ENCODE data around the gene SEPTIN12. TPM values are rescaled to one million over a fixed set of nuclear protein-coding genes. Genes with fewer than 3 reads are reported as not detected.

The SEPTIN12 gene
- total RNA-seq, 1 experiment from 2014 or later: not detected

DNA sequence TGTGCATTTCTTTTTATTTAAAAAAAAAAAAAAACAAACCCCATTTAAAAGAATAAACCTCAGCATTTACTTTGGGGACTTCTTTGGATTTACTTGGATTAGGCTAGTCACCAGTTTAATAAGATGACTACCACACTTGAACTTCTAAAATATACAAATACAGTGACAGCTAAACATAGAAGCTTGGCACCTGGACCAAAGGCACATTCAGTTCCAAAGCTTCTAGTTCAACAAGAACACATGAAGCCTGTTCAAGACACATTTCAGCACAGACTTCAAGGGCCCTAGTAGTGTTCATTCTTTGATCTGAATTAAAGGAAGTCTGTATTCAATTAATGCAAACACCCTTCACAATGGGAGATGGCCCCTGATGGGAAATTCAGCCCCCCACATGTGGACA, 25.9 kb upstream of the SEPTIN12 start:
- ChIA-PET POLR2A (ENCODE audit: low non-redundant PET) (no interaction called here), CTCF (no interaction called here)
- BruUV-seq (replicated peaks): no TSS peak
- no peak for DNase-seq (ENCODE audit: low spot score)
- intact Hi-C loops (cut with micrococcal nuclease; ENCODE audit: unreplicated experiment): no loop called here
- Histone ChIP-seq H3K27me3 (replicated peaks; ENCODE audit: insufficient read depth, low read depth, low read length, poor library complexity) (no peaks in the 10 kb centered on the region), H3K36me3 (ENCODE audit: insufficient read depth, low read length, poor library complexity, severe bottlenecking) (peaks cover 50% of the 10 kb centered on the region), H3K27ac (ENCODE audit: low read depth, low read length, poor library complexity, severe bottlenecking) (no peak overlapping the region), H3K9me3 (ENCODE audit: low read depth, low read length, poor library complexity, severe bottlenecking) (no peaks in the 10 kb centered on the region), H3K4me3 (ENCODE audit: low read depth, low read length, poor library complexity, severe bottlenecking) (no peak overlapping the region), H3K4me1 (ENCODE audit: insufficient read depth, low read length, poor library complexity, severe bottlenecking) (no peaks in the 10 kb centered on the region)
- TF ChIP-seq, protein P1, sequence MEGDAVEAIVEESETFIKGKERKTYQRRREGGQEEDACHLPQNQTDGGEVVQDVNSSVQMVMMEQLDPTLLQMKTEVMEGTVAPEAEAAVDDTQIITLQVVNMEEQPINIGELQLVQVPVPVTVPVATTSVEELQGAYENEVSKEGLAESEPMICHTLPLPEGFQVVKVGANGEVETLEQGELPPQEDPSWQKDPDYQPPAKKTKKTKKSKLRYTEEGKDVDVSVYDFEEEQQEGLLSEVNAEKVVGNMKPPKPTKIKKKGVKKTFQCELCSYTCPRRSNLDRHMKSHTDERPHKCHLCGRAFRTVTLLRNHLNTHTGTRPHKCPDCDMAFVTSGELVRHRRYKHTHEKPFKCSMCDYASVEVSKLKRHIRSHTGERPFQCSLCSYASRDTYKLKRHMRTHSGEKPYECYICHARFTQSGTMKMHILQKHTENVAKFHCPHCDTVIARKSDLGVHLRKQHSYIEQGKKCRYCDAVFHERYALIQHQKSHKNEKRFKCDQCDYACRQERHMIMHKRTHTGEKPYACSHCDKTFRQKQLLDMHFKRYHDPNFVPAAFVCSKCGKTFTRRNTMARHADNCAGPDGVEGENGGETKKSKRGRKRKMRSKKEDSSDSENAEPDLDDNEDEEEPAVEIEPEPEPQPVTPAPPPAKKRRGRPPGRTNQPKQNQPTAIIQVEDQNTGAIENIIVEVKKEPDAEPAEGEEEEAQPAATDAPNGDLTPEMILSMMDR (conservative IDR thresholded peaks at IDR 0.05; ENCODE audit: low read depth, low read length): no peak
- TF ChIP-seq EZH2 (IDR thresholded peaks at IDR 0.05; ENCODE audit: borderline replicate concordance, low read depth, low read length, poor library complexity, severe bottlenecking): no peak

DNA sequence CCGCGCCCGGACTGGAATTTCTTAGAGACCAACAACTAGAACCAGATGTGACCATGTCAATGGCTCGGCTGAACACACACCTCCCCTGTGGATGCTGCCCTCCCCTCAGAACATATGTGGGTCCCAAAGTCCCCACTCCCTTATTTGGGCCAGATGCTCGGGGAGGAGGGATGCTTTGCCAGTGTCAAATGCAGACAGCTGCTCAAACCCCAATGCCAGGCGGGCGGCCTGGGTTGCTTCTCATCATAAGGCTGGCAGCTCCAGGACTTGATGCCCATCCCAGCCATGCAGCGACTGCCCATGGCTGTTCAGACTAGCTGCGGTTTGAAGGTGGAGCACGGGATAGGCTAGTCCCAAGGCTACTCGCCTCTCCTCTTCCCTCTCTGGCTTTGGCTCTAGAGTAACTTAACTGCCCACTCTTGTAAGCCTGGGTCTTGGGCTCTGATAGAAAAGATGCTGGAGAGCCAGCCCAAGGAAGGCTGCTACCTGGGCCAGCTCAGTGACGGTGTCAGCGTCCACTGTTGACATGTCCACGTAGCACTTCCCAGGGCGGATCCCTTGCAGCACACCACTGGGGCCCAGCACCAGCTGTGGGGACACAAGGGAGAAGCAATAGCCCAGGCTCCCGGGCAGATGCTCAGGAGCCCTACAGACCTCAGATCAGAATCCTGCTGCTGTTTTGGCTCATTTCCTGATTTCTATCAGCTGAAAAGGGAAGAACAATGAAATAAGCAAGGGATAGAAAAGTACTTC, 25.3 kb upstream of the SEPTIN12 start:
- H3K27ac ChIP-seq (ENCODE audit: low read depth, low read length, poor library complexity, severe bottlenecking): no peak overlapping the region

DNA sequence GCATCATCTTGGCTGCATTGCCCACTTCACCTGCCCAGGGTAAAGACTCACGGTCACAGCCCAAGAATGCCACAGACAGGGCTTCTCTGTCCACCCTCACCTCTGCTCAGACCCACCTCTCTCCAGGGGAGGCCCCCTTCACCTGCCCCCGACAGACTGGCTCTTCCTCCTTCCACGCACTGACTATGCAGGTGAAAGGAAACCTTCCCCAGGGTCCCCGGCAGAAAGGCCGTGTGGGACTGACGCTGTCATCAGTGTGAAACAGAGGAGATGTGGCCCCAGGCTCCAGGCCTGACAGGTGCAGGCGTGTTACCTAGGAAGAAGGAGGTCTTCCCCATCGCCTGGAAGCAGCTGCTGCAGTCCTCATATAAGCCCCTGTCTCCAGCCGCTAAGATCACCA, 23.6 kb upstream of the SEPTIN12 start:
- DNase-seq (ENCODE audit: low spot score): no peak
- TF ChIP-seq, protein P1 (conservative IDR thresholded peaks at IDR 0.05; ENCODE audit: low read depth, low read length): no peak
- no peak for TF ChIP-seq EZH2 (IDR thresholded peaks at IDR 0.05; ENCODE audit: borderline replicate concordance, low read depth, low read length, poor library complexity, severe bottlenecking)
- H3K27ac ChIP-seq (ENCODE audit: low read depth, low read length, poor library complexity, severe bottlenecking): no peak overlapping the region
- H3K4me3 ChIP-seq (ENCODE audit: low read depth, low read length, poor library complexity, severe bottlenecking): no peak overlapping the region
- no peaks in the 10 kb centered on the region for H3K9me3 ChIP-seq (ENCODE audit: low read depth, low read length, poor library complexity, severe bottlenecking)
- H3K4me1 ChIP-seq (ENCODE audit: insufficient read depth, low read length, poor library complexity, severe bottlenecking): no peaks in the 10 kb centered on the region
- intact Hi-C loops (cut with micrococcal nuclease; ENCODE audit: unreplicated experiment): no loop called here
- BruUV-seq (replicated peaks): TSS peak; percentile 11
- CTCF ChIA-PET: no interaction called here
- H3K27me3 ChIP-seq (replicated peaks; ENCODE audit: insufficient read depth, low read depth, low read length, poor library complexity): no peaks in the 10 kb centered on the region
- peaks cover 59% of the 10 kb centered on the region for H3K36me3 ChIP-seq (ENCODE audit: insufficient read depth, low read length, poor library complexity, severe bottlenecking)
- POLR2A ChIA-PET (ENCODE audit: low non-redundant PET): interaction anchor here (0.6 kb wide), 1 partner anchor 55 kb away, joined by 4 read pairs; no protein-coding TSS in a partner anchor

More for the DNA sequence above, 25.3 kb upstream of the SEPTIN12 start:
- intact Hi-C loops (cut with micrococcal nuclease; ENCODE audit: unreplicated experiment): no loop called here
- TF ChIP-seq, protein P1 (conservative IDR thresholded peaks at IDR 0.05; ENCODE audit: low read depth, low read length): no peak
- TF ChIP-seq EZH2 (IDR thresholded peaks at IDR 0.05; ENCODE audit: borderline replicate concordance, low read depth, low read length, poor library complexity, severe bottlenecking): no peak
- Histone ChIP-seq H3K27me3 (replicated peaks; ENCODE audit: insufficient read depth, low read depth, low read length, poor library complexity) (no peaks in the 10 kb centered on the region), H3K4me3 (ENCODE audit: low read depth, low read length, poor library complexity, severe bottlenecking) (no peak overlapping the region), H3K36me3 (ENCODE audit: insufficient read depth, low read length, poor library complexity, severe bottlenecking) (peaks cover 56% of the 10 kb centered on the region), H3K9me3 (ENCODE audit: low read depth, low read length, poor library complexity, severe bottlenecking) (no peaks in the 10 kb centered on the region), H3K4me1 (ENCODE audit: insufficient read depth, low read length, poor library complexity, severe bottlenecking) (no peaks in the 10 kb centered on the region)
- ChIA-PET POLR2A (ENCODE audit: low non-redundant PET) (no interaction called here), CTCF (no interaction called here)
- DNase-seq (ENCODE audit: low spot score): no peak
- BruUV-seq (replicated peaks): no TSS peak

Measured in A673 (cell line).